GF-D8 (cell line): ENCODE results near the gene EPHB3.
"Not testable (repeated sequence)": the region's sequence is repeated elsewhere in the genome, so short reads cannot be mapped to it uniquely, and the experiment has no call there.

Experiments
- DNase-seq: peaks from one replicate; lab custom pipeline; 2025; lab: John Stamatoyannopoulos, UW

The EPHB3 gene

DNA sequence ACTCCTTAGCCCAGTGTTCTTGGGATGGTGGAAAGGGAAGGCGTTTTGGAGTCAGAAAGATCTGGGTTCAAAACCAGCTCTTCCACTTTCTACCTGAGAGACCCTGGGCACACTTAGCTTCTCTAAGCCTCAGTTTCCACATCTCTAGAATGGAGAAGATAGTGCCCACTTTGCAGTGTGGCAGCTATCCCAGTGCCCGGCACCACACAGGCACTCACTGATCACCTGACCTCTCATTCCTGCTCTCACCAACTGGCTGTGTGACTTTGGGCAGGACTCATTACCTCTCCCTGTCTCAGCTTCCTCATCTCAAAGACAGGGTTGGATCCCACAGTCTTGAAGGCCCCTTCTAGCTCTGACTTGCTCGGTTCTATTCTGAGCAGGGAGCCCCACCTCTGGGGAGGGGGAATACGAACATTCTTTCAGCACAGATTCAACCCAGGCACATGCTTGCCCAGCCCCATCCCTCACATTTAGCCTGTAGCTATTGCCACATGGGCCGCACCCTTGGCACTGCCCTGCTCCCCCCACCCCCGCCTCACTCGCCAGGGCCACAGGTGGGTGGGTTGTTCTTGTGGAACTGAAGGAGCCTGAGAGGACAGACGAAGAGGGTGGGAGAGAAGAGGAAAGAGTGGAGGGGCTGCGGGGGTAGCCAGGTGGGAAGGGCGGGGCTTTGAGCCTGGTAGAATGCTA is 39.2 kb downstream of the EPHB3 start:
- no peak for DNase-seq

DNA sequence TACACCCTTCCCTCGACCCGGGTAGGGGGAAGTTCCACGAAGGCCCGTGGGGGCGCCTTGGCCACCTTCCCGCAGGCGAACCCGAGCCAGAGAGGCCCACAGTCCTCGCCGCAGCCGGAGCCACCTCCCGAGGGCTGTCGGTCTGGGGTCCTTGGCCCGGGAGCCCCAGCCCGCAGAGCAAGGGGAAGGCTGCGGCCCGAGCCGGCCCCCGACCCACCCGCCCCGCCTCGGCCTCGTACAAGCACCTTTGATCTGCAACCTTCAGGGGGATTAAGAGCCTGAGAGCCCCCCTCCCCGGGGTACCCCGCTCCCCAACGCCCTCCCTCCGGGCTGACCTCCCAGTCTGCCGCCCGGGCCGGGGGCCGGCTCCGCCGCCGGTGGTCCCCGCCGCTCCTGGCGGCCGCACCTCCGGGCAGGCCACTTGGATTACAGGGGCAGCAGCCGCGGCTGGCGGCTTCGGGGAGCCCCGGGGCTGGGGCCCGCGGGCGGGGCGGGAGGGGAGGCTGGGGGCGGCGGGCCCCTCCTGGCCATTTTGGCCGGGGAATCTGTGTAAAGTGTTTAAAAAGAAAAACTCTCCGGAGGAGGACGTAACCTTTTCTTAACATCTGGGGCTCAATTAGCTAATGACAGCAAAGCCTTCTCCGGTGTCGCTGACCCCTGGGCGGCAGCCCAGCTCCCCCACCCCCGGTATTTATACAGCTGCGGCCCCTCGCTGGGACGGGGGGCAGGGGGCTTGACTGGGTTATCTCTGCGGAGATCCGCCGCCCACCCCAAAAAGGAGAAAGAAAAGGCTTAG is 40.2 kb downstream of the EPHB3 start:
- no peak for DNase-seq

DNA sequence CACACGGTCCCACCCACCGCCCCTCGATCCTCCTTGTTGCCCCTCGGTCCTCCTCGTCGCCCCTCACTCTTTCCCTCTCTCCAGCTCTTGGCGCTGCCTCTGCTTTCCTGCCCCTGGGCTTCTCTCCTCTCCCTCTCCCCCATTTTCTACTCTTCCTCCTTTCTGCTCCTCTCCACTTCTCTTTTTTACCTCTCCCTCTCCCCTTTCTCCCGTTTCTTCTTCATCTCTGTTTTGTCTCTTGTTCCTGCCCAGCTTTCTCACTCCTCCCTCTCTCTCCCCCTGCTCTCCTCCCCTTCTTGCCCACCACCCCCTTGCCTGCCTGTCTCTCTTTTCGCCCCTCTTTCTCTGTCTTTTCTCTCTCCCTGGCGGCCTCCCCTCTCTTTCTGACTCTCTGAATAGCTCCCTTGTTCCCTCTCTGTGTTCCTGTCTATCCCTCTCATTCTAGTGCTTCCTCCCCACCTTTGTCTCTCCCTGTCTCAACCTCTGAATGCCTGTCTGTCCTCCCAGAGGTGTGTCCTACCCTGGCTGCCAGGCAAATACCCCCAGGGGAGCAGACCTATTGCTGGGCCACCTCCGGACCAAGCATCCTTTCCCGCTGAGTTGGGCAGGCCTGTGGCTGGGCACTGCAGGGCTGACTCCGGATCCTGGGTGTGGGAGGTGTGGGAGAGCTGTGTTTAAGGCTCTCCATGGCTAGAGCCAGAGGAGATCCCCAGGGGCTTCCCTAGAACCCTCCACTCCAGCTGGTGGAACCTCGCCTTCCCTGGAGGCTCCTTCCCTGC is 41.0 kb downstream of the EPHB3 start:
- no peak for DNase-seq

DNA sequence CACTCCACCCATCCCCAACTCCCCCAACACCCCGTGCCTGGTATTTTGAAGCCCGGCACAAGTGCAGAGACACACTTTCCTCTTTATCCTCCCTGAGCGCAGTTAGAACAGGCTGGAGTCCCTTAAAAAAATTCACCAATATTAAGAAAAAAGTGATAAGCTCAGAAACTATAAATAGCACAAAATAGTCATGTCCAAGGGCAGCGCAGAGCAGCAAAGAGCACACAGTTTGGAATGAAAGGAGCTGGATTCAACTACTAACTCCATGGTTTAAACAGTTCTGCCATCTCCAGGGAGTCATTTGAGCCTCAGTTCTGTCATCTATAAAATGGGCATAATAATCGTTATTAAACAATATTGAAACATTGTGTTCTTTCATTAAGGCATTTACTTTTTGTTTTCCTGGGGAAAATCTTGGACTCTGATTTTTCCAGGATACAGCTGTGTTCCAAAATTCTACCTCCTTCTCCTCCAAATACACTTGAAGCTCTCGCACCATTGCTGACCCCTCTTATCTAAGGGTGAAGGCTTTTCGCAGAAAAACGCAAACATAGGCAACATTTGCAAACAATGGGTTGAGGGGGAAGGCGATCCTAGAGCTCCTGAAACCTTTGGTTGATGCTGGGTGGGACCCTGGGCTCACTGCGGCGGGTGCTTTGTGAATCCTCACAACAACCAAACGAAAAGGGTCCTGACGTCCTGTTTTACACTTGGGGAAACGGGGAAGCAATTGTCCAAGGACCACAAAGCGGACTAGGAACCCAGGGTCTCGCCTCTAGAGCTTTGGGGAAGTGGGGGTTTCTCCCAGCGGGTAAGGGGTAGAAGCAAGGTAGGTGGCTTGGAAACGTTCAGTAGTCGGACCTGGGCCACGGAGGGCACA is 41.8 kb downstream of the EPHB3 start:
- DNase-seq, result no peak

DNA sequence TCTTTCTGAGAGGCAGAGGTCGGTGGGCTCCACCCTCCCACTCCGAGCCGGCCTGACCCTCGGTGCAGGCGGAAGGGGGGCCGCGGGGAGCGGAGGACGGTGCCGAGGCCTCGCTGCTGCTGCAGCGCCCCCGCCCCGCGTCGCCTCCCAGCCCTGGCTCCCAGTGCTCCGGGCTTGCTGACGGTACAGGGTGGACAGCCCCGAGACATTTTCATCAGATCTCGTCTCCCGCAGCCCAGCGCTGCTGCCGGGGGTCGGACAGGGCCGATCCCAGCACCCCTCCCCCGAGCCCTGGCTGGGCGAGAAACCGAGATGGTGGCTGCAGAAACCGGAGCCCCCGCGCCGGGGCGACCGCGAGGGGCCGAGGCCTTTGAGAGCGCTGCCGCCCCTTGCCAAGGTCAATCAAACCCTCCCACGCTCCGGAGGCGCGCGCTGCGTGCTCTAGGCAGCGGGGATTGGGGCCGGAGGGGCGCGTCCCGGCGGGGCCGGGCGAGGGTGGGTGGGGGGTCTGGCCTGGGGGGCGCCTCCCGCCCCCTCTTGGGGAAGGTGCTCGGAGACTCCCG is 42.5 kb downstream of the EPHB3 start:
- no peak for DNase-seq

DNA sequence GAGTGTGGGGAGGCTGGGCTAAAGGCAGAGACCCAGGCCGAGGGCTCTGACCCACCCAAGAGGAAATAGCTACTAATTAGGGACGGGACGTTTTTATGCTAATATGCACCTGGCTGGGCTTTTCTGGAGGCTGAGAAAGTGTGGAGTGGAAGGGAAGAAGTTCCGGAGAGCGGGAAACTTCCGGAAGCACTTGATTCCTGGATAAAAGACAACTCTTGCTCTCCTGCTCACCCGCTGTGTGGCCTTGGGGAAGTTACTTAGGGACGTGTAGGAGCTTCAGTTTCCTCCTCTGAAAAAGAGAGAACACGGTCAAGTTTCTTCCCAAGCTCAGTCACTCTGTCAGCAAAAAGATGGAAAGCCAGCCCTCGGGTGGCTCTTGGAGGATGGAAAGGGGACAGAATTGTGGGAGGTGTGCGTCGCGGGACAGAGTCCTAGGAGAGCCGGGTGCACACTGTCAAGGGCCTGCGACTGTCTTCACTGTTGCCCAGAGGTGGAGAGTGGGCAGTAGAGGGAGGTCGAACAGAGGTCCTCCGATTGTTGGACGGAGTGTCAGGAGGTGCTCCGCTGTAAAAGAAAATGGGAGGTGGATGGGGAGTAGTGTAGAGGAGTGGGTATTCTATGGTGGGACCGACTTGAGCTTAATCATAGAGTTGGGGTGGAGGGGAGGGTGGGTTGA is 43.2 kb downstream of the EPHB3 start:
- DNase-seq, result no peak

DNA sequence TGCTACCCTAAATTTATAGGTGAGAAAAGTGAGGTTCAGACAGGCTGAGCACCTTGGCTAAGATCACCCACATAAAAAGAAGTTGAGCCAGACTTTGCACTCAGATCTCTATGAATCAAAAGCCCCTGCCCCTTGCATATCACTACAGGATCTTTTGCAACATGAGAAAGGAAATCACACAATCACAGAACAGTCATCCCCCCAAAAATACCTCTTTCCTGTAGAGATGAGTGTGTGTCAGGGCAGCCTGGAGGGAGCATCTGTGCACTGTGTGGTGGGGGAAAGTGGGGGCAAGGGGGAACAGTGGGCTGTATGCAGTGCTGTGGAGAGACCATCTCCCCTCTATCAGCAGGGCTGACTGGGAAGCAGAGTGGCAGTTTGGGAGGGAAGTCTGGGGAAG is 46.6 kb downstream of the EPHB3 start:
- no peak for DNase-seq

DNA sequence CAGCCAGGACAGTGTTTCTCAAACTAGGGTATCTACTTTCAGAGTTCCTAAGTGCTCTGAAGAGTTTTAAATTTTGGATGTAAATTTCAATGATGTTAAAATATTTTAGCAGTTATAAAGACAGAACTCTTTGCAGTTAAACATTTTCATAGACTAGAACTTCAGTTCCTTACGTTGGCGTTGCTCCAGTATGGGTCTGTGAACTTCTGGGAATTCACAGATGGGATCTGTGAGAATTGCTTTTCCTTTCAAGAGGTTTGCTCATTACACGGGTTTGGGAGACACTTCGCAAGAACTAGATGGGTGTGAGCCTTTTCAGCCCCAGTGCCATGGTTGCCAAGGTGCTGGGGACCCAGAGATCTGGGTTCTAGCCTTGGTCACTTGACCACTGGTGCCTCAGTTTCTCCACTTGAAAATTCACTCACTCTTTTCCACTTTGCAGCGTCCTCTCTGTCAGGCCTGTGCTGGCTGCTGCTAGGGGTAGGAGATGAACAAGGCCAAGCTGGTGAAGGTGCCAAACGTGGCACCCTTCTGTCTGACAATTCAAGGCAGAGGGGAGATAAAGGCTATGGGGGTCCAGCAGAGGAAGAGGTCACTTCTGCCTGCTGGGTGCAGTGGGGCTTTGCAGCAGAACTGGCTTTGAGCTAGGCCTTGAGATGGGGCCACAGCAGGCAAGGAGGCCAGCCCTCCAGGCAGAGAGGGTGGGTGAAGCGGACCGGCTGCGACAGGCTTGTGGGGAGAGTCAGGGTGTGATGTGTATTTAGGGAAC is 48.1 kb downstream of the EPHB3 start:
- DNase-seq, result no peak

DNA sequence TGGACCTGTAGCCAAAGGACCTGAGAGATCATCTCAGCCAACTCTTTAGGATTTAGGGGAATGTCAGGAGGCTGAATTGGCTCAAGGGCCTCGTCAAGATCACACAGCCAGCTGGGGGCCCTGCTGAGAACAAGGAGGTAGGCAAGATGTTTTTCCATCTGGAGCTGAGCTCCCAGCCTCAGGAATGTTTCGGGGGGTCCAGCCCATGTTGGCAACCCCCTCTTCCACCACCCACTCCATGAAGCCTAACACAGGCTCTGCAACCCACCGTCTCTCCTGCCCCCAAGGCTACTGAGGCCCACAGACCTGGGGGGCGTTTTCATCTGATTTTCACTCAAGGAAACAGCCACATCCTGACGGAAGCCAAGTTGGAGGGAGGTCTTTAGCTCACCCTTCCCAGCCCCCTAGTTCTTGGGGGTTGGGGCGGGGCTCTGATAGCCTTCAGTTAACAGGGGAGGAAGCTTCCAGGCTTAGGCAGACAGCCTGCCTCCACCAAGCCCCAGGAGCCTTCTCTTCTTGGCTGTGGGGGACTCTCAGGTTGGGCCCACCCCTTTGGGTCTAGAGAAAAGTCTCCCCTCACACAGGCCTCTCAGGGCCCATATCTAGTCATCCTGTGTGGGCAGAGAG is 48.8 kb downstream of the EPHB3 start:
- no peak for DNase-seq

DNA sequence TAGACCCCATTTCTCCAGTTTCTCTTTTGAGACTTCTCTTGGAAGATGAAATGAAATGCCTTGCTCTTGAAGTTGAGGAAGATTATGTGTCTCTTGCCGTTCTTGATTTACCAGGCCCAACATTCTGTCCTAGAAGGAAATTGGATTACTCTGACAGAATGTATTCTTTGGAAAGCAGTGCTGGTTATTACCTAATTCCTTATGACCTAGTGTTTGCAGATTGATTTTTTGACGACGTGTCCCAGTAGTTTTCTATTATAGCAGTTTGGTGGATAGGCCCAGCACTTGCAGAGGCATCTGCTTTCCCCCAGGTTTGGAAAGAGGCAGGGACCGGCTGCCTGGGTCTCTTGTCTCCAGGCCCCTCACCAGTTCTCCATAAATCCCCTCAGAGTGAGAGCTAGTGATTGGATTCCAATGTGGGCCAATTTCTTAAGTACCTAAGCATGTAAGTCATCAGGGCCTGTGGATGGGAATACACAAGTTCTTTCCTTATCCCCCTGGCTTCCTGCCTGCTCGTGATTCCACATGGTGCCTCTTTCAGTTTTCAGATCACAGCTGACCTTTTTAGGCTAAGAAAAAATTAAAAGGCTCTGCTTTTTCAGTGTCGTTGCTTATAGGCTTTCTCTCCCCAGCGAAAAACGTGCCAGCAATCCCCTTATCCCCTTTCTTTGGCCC is 50.2 kb downstream of the EPHB3 start:
- DNase-seq, result no peak

DNA sequence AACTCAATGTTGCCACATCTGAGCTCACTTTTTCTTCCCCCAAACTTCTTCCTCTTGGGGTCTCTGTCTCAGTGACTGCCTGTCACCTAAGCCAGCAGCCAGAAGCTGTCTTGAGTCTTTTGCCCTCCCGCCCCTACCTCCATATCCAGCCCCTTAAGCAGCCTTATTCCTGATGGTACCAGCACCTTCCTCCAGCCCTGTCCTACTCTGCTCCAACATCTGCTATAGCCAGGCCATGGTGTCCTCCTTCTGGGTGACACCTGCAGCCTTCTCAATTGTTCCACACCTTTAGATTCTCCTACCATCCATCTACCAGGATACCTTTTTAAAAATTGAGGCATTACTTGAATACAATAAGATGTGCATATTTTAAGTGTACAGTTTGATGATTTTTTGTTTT is 53.8 kb downstream of the EPHB3 start:
- DNase-seq, result no peak

DNA sequence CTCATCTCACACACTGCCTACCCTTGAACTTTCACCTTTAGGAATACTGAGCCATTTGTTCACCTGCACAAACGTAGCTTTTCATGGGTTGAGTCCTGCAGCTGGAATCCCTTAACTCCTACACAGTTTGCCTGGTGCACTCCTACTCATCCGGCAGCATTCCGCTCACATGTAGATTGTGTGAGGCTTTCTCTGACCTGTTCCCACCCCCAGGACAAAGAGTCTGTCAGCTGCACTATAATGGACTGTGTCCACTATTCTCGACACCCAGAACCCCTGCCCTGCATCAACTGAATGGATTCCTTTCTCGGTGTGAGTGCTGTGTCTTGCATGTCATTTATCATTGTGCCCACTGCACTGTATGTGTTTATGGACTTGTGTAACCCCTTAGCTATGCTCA is 54.9 kb downstream of the EPHB3 start:
- no peak for DNase-seq

DNA sequence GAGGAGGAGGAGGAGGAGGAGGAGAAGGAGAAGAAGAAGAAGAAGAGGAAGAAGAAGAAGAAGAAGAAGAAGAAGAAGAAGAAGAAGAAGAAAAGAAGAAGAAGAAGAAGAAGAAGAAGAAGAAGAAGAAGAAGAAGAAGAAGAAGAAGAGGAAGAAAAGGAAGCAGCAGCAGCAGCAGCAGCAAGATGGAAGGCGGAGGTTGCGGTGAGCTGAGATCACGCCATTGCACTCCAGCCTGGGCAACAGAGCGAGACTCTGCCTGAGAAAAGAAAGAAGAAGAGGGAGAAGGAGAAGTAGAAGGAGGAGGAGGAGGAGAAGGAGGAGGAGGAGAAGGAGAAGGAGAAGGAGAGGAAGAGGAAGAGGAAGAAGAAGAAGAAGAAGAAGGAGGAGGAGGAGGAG is 55.7 kb downstream of the EPHB3 start:
- not testable (repeated sequence) for DNase-seq

DNA sequence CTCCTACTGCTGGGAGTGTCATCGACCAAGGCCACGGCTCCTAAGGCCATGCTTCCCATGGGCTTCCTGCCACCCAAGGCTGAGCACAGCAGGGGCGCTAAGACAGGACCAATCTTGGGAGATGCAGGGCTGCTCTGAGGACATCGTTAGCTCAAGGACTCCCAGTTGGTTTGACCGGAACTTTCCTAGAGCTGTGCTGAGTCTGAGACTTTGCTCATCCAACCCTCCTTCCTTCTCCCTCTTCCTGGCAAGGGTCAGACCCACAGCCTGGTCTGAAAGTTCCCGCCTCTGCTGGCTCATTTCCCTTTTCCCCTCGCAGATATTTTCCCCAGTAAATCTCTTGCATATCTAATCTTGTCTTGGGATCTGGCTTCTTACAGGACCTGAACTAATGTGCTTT is 57.2 kb downstream of the EPHB3 start:
- no peak for DNase-seq

DNA sequence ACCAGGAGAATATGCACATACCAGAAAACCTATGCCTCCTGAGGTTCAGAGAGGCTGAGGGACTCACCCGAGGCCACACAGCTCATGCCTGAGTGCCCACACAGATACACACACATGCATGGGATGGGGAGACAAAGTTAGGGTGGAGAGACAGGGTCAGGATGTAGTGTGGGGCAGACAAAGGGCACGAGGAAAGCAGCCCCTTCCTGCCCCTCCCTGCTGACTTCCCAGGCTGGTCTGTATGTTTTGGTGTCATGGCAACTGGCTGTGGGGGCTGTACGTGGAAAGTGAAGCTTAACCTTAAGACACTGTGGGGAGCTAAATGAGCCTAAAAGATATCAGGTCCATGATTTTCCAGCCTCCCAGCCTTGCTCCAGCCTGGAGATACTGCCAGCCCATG is 57.8 kb downstream of the EPHB3 start:
- no peak for DNase-seq

DNA sequence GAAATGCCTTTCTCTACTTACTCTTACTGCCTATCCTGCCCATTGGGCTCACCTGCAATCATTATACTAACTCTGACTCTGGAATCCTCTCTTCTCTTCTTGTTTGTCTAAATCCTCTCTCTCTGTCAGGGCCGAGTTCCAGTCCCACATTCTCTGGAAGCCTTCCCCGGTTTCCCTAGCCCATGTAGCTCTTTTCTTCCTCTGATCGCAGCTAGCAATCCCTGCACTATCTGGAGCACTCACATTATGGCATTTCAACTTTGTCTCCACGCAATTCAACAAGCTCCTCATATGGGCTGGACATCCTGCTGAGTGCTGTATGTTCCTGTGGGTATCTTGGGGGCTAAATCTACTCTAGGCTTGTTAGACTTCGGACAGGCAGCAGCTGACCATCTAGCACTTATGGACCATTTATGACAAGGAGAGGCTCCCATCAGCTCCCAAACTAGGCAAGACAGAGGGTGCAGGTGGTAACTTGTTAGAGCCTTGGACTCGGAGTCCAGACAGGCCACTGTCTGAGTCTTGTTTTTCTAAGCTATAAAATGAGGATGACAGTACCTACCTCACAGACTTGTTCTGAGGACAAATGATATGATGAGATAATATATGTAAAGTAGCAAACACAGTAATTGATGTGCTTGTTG is 58.3 kb downstream of the EPHB3 start:
- no peak for DNase-seq

DNA sequence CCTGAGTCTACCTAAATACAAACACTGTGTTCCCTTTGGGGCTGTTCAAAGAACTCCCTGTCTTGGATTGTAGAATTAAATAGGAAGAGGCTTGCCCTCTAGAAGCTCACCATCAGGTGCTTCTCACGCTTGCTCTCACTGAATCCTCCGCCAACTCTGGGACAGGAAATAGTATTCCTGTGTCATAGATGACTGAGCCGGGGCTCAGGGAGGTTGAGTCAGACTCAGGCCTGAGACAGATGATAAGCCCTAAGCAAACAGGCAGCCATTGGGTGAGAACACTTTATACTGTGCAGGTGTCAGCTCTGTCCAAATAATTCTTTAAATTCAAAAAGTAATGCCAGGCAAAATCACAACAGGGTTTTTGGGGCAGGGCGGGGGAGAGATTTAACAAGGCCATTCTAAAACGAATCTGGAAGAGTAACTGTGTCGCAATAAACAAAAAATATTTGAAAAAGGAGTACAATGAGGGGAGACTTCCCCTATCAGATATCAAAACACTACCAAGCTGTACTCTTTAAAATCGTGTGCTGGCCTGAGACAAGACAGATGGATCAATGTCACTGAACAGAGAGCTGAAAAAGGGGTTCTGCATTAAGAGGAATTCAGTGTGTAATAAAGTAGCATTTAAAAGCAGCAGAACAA is 59.0 kb downstream of the EPHB3 start:
- no peak for DNase-seq

DNA sequence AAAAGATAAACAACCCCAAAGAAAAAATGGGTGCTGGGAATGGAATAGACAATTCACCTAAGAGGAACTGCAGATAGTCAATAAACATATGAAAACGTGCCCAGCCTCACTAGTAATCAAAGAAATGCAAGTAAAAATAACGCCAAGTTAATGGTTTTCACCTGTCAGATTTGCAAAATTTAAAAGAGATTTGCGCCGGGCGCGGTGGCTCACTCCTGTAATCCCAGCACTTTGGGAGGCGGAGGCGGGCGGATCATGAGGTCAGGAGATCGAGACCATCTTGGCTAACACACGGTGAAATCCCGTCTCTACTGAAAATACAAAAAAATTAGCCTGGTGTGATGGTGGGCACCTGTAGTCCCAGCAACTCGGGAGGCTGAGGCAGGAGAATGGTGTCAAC is 60.6 kb downstream of the EPHB3 start:
- not testable (repeated sequence) for DNase-seq
